Naive thymus-derived CD8-positive, alpha-beta T cell (primary cell): ENCODE results near the gene C16orf89. TPM values are rescaled to one million over a fixed set of nuclear protein-coding genes. Genes with fewer than 3 reads are reported as not detected.
"Not testable (repeated sequence)": the region's sequence is repeated elsewhere in the genome, so short reads cannot be mapped to it uniquely, and the experiment has no call there.

Experiments
- ATAC-seq, 2 donors: fragments of 150-1000 bp; cut with Tn5 transposase in 1 of 2; sonication (Bioruptor Pico), chemical (Tn5 transposase) in 1 of 2; 1 replicate in 1 of 2; 2 replicates in 1 of 2; pipeline ENCODE4 v1.10.0; 2021; ENCODE audit warnings: mild to moderate bottlenecking in 2 of 2, moderate library complexity in 2 of 2
- POLR2A ChIA-PET: fragments of 350-600 bp; sonication (Branson Sonifier 250); formaldehyde crosslinking; loops from one replicate; lab custom pipeline; 2021; ENCODE audit warnings: antibody characterized with exemption; lab: Charles Lee
- DNase-seq, 10 donors: peaks; one replicate each; pipeline versions ENCODE4 v3.0.0 to v3.0.0-alpha.2; 2020 to 2022
- H3K27ac Mint-ChIP-seq, 10 donors: one replicate each; pipeline ENCODE4 v1.8.0; 2020 to 2022; ENCODE audit warnings: mild to moderate bottlenecking in 10 of 10, mixed read lengths in 10 of 10, moderate library complexity in 4 of 10, inconsistent platforms in 1 of 10
- H3K27me3 Mint-ChIP-seq, 5 donors: one replicate each; pipeline ENCODE4 v1.8.0; 2021 to 2022; ENCODE audit warnings: mixed read lengths in 5 of 5
- H3K36me3 Mint-ChIP-seq, 3 donors: one replicate each; pipeline ENCODE4 v1.8.0; 2020 to 2022; ENCODE audit warnings: mixed read lengths in 3 of 3, mild to moderate bottlenecking in 2 of 3, inconsistent platforms in 1 of 3
- H3K4me1 Mint-ChIP-seq, 4 donors: one replicate each; pipeline ENCODE4 v1.8.0; 2021 to 2022; ENCODE audit warnings: mixed read lengths in 4 of 4
- H3K4me3 Mint-ChIP-seq, 10 donors: one replicate each; pipeline ENCODE4 v1.8.0; 2020 to 2022; ENCODE audit warnings: mild to moderate bottlenecking in 10 of 10, mixed read lengths in 10 of 10, moderate library complexity in 6 of 10, inconsistent platforms in 1 of 10
- H3K9me3 Mint-ChIP-seq, 9 donors: one replicate each; pipeline ENCODE4 v1.8.0; 2020 to 2022; ENCODE audit warnings: mixed read lengths in 9 of 9, mild to moderate bottlenecking in 3 of 9, inconsistent platforms in 1 of 9, moderate library complexity in 1 of 9
- polyA plus RNA-seq, 3 donors: library from polyadenylated mRNA; unstranded; fragments of 300-500 nt; fragmentation: Illumina TruSeq; gene quantifications; one replicate each; pipeline ENCODE4 v1.2.3, GENCODE V29; 2021
- total RNA-seq, 8 experiments: library from RNA in 2 of 8; stranded (reverse) in 2 of 8; gene quantifications; one replicate each; pipeline ENCODE4 v1.2.3 and lab custom pipeline; 2021 to 2026

C16orf89 gene
- total and polyA plus RNA-seq, 5 experiments from 2014 or later = not detected

- H3K36me3 Mint-ChIP-seq, DNase-seq, H3K27me3 Mint-ChIP-seq, ATAC-seq, H3K9me3 Mint-ChIP-seq: not testable (repeated sequence)
- POLR2A ChIA-PET = interaction anchor here (1.2 kb wide), 1 partner anchor 8 kb away, joined by 3 read pairs; no protein-coding TSS in a partner anchor
- Mint-ChIP-seq H3K4me3 (peak overlapping the region in 1 of 10 donors; percentile 14), H3K27ac (peak overlapping the region in 1 of 10 donors; percentile 39), H3K4me1 (peaks cover 6 to 24% (median 19%) of the 10 kb centered on the region in 4 donors)
These were observed 29.5 kb upstream of the C16orf89 start for GRCh38 chr16:5095145-5095830.

GRCh38 chr16:5093746-5094145 is 28.0 kb upstream of the C16orf89 start:
- Mint-ChIP-seq H3K4me1 (peaks cover 6 to 22% (median 17%) of the 10 kb centered on the region in 4 donors), H3K27ac (peak overlapping the region in 3 of 10 donors; percentile 15 to 25 (median 24)), H3K4me3 (peak overlapping the region in 1 of 10 donors; percentile 29), H3K36me3 (peaks cover 0 to 13% (median 0%) of the 10 kb centered on the region in 3 donors)
- POLR2A ChIA-PET, H3K9me3 Mint-ChIP-seq, DNase-seq, H3K27me3 Mint-ChIP-seq, ATAC-seq: not testable (repeated sequence)

GRCh38 chr16:5093081-5093480 is 27.3 kb upstream of the C16orf89 start:
- ATAC-seq = not testable (repeated sequence)
- POLR2A ChIA-PET = interaction anchor here (1.4 kb wide), 1 partner anchor 21 kb away, joined by 4 read pairs; no protein-coding TSS in a partner anchor

GRCh38 chr16:5090592-5090991 is 24.8 kb upstream of the C16orf89 start:
- H3K27ac Mint-ChIP-seq, DNase-seq, ATAC-seq, H3K27me3 Mint-ChIP-seq, H3K4me1 Mint-ChIP-seq, H3K9me3 Mint-ChIP-seq, POLR2A ChIA-PET, H3K4me3 Mint-ChIP-seq: not testable (repeated sequence)
- H3K36me3 Mint-ChIP-seq = peaks cover 0 to 35% (median 0%) of the 10 kb centered on the region in 3 donors

More at GRCh38 chr16:5093081-5093480, 27.3 kb upstream of the C16orf89 start:
- not testable (repeated sequence) for H3K27ac Mint-ChIP-seq, H3K27me3 Mint-ChIP-seq, DNase-seq, H3K4me3 Mint-ChIP-seq, H3K9me3 Mint-ChIP-seq
- H3K36me3 Mint-ChIP-seq = peaks cover 0 to 16% (median 0%) of the 10 kb centered on the region in 3 donors
- H3K4me1 Mint-ChIP-seq = peaks cover 6 to 20% (median 15%) of the 10 kb centered on the region in 4 donors

- POLR2A ChIA-PET, ATAC-seq, H3K27ac Mint-ChIP-seq, DNase-seq, H3K27me3 Mint-ChIP-seq, H3K4me3 Mint-ChIP-seq, H3K4me1 Mint-ChIP-seq, H3K9me3 Mint-ChIP-seq: not testable (repeated sequence)
- H3K36me3 Mint-ChIP-seq = peaks cover 0 to 40% (median 0%) of the 10 kb centered on the region in 3 donors
These were observed 24.3 kb upstream of the C16orf89 start for GRCh38 chr16:5089911-5090555.

GRCh38 chr16:5088936-5089335 is 23.2 kb upstream of the C16orf89 start:
- not testable (repeated sequence) for H3K4me1 Mint-ChIP-seq

GRCh38 chr16:5088086-5088790 is 22.5 kb upstream of the C16orf89 start:
- H3K4me1 Mint-ChIP-seq, H3K9me3 Mint-ChIP-seq, H3K4me3 Mint-ChIP-seq, ATAC-seq, H3K27me3 Mint-ChIP-seq, DNase-seq, POLR2A ChIA-PET, H3K27ac Mint-ChIP-seq: not testable (repeated sequence)
- peaks cover 0 to 55% (median 0%) of the 10 kb centered on the region in 3 donors for H3K36me3 Mint-ChIP-seq

More at GRCh38 chr16:5088936-5089335, 23.2 kb upstream of the C16orf89 start:
- H3K4me3 Mint-ChIP-seq, ATAC-seq, DNase-seq, H3K9me3 Mint-ChIP-seq, H3K27me3 Mint-ChIP-seq: not testable (repeated sequence)
- POLR2A ChIA-PET = interaction anchor here (0.8 kb wide), 1 partner anchor 55 kb away, joined by 4 read pairs; the partner anchor contains the start of gene NAGPA
- Mint-ChIP-seq H3K27ac (peak overlapping the region in 2 of 10 donors; percentile 34 to 44), H3K36me3 (peaks cover 0 to 51% (median 0%) of the 10 kb centered on the region in 3 donors)

GRCh38 chr16:5085716-5086115 is 20.0 kb upstream of the C16orf89 start:
- POLR2A ChIA-PET, H3K27ac Mint-ChIP-seq: not testable (repeated sequence)

GRCh38 chr16:5084802-5085201 is 19.0 kb upstream of the C16orf89 start:
- Mint-ChIP-seq H3K36me3 (peaks cover 0 to 62% (median 2%) of the 10 kb centered on the region in 3 donors), H3K27ac (peak overlapping the region in 3 of 10 donors; percentile 58 to 78 (median 67))
- not testable (repeated sequence) for H3K4me1 Mint-ChIP-seq, H3K27me3 Mint-ChIP-seq, ATAC-seq, H3K9me3 Mint-ChIP-seq, H3K4me3 Mint-ChIP-seq
- peak; percentile 27 to 72 (median 43) for DNase-seq
- POLR2A ChIA-PET = interaction anchor here (1.7 kb wide), 1 partner anchor 50 kb away, joined by 6 read pairs; the partner anchor contains the start of gene NAGPA

More at GRCh38 chr16:5085716-5086115, 20.0 kb upstream of the C16orf89 start:
- DNase-seq, H3K4me3 Mint-ChIP-seq, ATAC-seq, H3K4me1 Mint-ChIP-seq, H3K27me3 Mint-ChIP-seq, H3K9me3 Mint-ChIP-seq: not testable (repeated sequence)
- peaks cover 0 to 63% (median 2%) of the 10 kb centered on the region in 3 donors for H3K36me3 Mint-ChIP-seq

- not testable (repeated sequence) for H3K4me3 Mint-ChIP-seq, H3K9me3 Mint-ChIP-seq, H3K27me3 Mint-ChIP-seq, H3K4me1 Mint-ChIP-seq, ATAC-seq
- POLR2A ChIA-PET = interaction anchor here (1.7 kb wide), 1 partner anchor 50 kb away, joined by 6 read pairs; the partner anchor contains the start of gene NAGPA
- DNase-seq = peak in 1 of 10 donors; percentile 34
- Mint-ChIP-seq H3K27ac (peak overlapping the region in 3 of 10 donors; percentile 48 to 67 (median 57)), H3K36me3 (peaks cover 0 to 67% (median 4%) of the 10 kb centered on the region in 3 donors)
These were observed 18.5 kb upstream of the C16orf89 start for GRCh38 chr16:5084099-5084731.

GRCh38 chr16:5083646-5084045 is 17.9 kb upstream of the C16orf89 start:
- not testable (repeated sequence) for DNase-seq, H3K27me3 Mint-ChIP-seq, H3K4me1 Mint-ChIP-seq, H3K9me3 Mint-ChIP-seq, ATAC-seq
- peak overlapping the region in 1 of 10 donors; percentile 20 for H3K4me3 Mint-ChIP-seq
- POLR2A ChIA-PET = interaction anchor here (1.7 kb wide), 1 partner anchor 49 kb away, joined by 6 read pairs; the partner anchor contains the start of gene NAGPA
- H3K36me3 Mint-ChIP-seq = peaks cover 0 to 68% (median 4%) of the 10 kb centered on the region in 3 donors
- peak overlapping the region in 4 of 10 donors; percentile 24 to 67 (median 62) for H3K27ac Mint-ChIP-seq

GRCh38 chr16:5080996-5081395 is 15.2 kb upstream of the C16orf89 start:
- peaks cover 0 to 71% (median 4%) of the 10 kb centered on the region in 3 donors for H3K36me3 Mint-ChIP-seq
- H3K4me3 Mint-ChIP-seq, H3K27me3 Mint-ChIP-seq, H3K9me3 Mint-ChIP-seq, DNase-seq, H3K4me1 Mint-ChIP-seq, ATAC-seq, H3K27ac Mint-ChIP-seq, POLR2A ChIA-PET: not testable (repeated sequence)
